Suprapubic skin (tissue), 3 donors: ENCODE data around the gene PRSS50.

Source experiments
- CTCF ChIP-seq, 2 donors: fragments of 200-600 bp in 1 of 2; fragments of 450-650 bp in 1 of 2; sonication (generic) in 1 of 2; IDR thresholded peaks; one replicate each; pipeline ENCODE4 v1.5.1; 2016 to 2019; ENCODE audit warnings: antibody characterized with exemption in 2 of 2, mild to moderate bottlenecking in 1 of 2, moderate library complexity in 1 of 2
- EP300 ChIP-seq: sonication (generic); formaldehyde crosslinking; IDR thresholded peaks from one replicate; pipeline ENCODE4 v1.6.1; 2017; ENCODE audit warnings: antibody characterized with exemption
- POLR2A ChIP-seq, 2 donors: fragments of 450-650 bp; IDR thresholded peaks; one replicate each; pipeline ENCODE4 v1.6.1; 2017; ENCODE audit warnings: antibody characterized with exemption in 2 of 2, mild to moderate bottlenecking in 2 of 2, moderate library complexity in 2 of 2

DNA sequence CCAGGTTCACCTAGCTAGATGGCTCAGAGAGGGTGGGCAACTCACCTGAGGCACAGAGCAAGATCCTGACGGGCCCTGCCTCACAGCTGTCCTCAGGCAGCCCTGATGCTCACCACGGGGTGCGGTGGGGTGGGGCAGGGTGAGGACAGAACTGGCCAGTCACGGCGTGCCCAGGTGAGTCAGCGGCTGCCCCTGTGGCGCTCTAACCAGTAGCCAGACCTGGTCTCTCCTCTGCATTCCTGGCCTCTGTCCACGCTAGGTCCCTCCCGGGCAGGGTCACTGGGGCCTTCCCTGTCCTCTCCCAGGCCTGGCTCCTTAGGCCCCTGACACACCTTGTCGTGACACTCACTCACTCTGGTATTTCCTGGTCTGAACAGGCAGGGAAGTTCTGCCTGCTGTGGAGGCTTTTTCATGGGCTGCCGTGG is 25.1 kb downstream of the PRSS50 start:
- no peak for TF ChIP-seq EP300
- TF ChIP-seq CTCF (IDR thresholded peaks at IDR 0.05): no peak
- TF ChIP-seq POLR2A (IDR thresholded peaks at IDR 0.05): no peak
